ENCODE measurements around the gene ZFP64.

DNA sequence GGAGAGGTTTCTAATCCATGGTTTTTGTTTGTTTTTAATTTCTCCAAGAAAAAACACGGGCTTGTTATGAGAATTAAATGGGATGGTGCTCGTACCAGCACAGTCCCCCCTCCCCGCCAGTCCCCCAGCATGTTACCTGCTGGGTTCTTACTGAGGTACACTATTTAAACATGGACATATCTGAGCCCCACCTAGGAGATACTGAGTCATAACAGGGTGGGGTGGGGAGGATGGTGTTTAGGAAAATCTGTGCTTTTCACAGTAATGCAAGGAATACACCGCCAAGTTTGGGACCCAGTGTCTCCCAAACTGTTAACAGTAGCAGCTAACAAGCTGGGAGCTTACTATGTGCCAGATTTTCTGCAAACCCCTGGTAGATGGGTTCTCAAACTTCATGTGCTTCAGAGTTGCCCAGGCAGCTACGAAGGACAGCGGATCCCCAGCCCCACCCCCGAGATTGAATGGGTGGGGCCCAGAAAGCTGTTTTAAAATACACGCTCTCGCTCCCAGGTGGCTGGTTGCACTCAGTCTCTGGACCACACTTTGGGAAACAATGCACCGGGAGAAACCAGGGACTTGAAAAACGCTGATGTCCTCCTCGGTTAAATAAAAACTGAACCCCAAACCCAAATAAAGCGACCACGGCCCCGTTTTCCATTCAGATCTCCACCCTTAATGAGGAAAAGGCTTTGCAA is 995 bp downstream of the ZFP64 start:
- TF ChIP-seq, protein P1, sequence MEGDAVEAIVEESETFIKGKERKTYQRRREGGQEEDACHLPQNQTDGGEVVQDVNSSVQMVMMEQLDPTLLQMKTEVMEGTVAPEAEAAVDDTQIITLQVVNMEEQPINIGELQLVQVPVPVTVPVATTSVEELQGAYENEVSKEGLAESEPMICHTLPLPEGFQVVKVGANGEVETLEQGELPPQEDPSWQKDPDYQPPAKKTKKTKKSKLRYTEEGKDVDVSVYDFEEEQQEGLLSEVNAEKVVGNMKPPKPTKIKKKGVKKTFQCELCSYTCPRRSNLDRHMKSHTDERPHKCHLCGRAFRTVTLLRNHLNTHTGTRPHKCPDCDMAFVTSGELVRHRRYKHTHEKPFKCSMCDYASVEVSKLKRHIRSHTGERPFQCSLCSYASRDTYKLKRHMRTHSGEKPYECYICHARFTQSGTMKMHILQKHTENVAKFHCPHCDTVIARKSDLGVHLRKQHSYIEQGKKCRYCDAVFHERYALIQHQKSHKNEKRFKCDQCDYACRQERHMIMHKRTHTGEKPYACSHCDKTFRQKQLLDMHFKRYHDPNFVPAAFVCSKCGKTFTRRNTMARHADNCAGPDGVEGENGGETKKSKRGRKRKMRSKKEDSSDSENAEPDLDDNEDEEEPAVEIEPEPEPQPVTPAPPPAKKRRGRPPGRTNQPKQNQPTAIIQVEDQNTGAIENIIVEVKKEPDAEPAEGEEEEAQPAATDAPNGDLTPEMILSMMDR (IDR thresholded peaks at IDR 0.05), result no peak
- no peak for TF ChIP-seq POLR2A (IDR thresholded peaks at IDR 0.05)

Measured in thyroid gland (tissue), 4 donors.